A172 (cell line): ENCODE measurements around the gene ZC3H18. TPM values are rescaled to one million over a fixed set of nuclear protein-coding genes. Genes with fewer than 3 reads are reported as not detected.
"Not testable (repeated sequence)": the region's sequence is repeated elsewhere in the genome, so short reads cannot be mapped to it uniquely, and the experiment has no call there.

Experiments
- DNase-seq: peaks from one replicate; pipeline ENCODE4 v3.0.0-alpha.2; 2015; ENCODE audit warnings: low spot score
- total RNA-seq: library from RNA; depleted of rRNA; stranded (reverse); fragments of >200 nt; shearing (Covaris generic); gene quantifications from 2 replicates; pipeline ENCODE4 v1.2.3, GENCODE V29; 2014

The ZC3H18 gene
- total RNA-seq, 1 experiment from 2014 or later: 17.7 TPM

- no peak for DNase-seq
Observed at GRCh38 chr16:88654363-88655052, 84.3 kb downstream of the ZC3H18 start.

GRCh38 chr16:88655053-88655732, 85.0 kb downstream of the ZC3H18 start:
- no peak for DNase-seq

- DNase-seq: peak; percentile 82
Observed at GRCh38 chr16:88655733-88656281, 85.6 kb downstream of the ZC3H18 start.

DNA sequence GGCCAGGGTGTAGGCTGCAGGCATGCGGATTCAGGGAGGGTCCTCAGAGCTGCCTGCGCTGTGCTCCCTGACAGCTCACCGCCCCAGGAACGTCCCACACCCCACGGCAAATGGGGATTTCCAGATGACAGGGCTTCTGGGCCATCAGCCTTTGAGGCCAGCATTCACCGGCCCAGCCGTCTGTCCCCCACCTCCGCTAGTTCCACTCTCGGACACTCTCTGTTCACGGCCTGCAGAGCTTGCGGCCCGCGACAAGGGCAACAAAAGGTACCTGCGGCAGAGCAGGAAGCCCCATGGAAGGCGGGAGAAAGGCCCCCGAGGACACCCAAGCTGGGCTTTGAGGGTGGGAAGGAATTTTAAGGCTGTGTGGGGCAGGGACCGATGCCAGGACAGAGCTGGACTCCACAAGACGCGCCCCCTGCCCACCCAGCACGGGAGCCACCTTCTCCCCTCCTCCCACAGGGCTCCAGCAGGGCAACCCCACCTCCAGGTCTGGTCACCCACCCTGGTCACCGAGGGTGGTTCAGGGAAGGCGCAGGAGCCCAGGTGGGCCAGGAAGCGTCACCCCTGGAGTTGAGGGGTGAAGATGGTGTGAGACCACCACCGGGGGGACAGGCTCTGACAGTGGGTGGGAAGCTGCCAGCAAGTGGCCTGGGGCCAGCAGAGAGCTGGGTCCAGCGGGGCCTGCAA, 86.2 kb downstream of the ZC3H18 start:
- peak; percentile 75 for DNase-seq

- DNase-seq: no peak
Observed at GRCh38 chr16:88657371-88657770, 87.2 kb downstream of the ZC3H18 start.

DNA sequence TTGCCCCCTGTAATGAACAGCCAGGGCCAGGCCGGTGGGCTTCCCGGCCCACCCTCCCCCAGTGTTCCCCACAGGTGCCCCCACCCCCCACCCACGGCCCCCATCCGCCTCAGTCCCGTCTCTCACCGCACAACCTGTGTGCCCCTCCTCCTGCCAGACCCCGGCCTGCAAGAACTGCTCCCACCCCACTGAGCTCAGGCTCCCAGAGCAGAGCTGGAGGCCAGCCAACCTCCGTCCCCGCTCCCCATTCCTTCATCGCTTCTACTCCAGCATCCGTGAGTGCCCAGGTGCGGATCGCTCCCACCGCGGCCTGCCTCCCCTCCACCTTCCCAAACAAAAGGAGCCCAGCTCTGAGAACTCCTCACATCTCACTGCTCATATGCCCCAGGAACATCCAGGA, 88.5 kb downstream of the ZC3H18 start:
- DNase-seq: no peak

DNA sequence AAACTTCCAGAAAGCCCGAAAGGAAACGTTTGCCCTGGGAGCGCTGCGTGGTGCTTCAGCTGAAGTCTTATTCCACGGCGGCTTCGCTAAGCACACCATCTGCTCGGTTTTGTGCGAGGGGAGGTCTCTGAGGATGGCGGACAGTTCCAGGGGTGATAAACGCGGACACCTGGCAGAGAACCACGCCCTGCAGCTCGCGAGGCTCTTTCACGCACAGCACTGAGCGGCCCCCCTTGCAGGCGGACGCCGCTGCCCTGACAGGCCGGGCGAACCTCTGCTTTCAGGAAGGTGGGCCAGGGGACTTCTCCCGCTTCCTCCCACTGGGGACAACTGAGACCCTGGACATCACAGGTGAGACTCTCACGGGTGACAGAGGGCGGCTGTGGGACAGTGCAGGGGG, 89.0 kb downstream of the ZC3H18 start:
- DNase-seq: no peak

GRCh38 chr16:88661468-88661867, 91.3 kb downstream of the ZC3H18 start:
- no peak for DNase-seq

GRCh38 chr16:88662222-88662842, 92.1 kb downstream of the ZC3H18 start:
- no peak for DNase-seq

DNA sequence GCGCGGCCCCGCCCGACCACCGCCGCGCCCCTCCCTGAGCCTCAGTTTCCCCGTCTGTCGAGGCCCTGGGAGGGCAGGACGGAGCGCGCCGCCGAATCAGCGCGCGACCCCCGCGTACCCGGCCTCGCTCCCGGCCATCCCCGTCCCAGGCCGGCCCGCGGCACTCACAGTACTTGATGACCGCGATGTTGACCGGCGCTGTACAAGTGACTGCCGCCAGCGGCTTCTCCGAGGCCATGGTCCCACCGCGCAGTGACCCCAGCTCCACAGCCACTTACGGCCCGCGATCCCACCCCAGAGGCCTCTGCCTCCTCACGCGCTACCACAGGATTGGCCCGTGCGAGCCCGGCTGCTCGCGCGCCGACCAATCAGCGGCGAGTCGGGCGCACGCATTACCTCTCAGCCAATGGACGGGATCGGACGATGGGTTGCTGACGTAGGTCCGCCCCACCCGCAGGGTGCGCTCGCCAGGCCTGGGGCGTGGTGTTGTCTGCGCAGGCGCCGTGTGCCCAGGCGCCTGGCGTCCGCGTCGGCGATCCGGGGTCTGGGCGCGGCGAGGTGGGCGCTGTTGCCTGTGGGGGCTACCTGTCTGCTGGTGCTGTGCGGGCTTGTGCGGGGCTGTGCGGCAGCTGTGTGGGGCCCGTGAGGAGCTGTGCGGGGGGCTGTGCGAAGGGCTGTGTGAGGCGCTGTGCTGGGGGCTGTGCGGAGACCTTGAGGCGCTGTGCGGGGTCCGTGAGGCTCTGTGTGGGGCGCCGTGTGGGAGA, 92.8 kb downstream of the ZC3H18 start, which contains the start of gene MVD:
Gene MVD (minus strand): TSS at position 249 of the 764 bp plus-strand sequence. CDS start 11 bp downstream, at position 238.
- DNase-seq: peak; percentile 94

DNA sequence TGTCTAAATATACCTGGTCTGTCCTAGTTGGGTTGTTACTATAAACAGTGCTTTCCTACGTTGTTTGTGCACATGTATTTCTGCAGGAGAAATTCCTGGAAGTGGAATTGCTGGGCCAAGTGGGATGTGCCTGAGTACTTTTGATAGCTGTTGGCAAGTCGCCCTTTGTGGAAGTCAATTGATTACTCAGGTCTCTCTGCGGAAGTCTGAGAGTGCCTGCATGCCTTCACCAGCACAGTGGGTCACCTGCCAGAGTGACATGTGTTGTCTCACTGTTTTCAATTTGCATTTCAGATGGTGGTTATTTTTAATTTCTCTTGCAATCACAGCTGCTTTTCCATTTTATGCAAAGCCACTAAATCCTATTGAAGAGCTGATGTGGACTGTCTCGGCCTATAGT, 94.9 kb downstream of the ZC3H18 start:
- DNase-seq: no peak

GRCh38 chr16:88665570-88665969, 95.4 kb downstream of the ZC3H18 start:
- no peak for DNase-seq

- no peak for DNase-seq
Observed at GRCh38 chr16:88667461-88667860, 97.3 kb downstream of the ZC3H18 start.

DNA sequence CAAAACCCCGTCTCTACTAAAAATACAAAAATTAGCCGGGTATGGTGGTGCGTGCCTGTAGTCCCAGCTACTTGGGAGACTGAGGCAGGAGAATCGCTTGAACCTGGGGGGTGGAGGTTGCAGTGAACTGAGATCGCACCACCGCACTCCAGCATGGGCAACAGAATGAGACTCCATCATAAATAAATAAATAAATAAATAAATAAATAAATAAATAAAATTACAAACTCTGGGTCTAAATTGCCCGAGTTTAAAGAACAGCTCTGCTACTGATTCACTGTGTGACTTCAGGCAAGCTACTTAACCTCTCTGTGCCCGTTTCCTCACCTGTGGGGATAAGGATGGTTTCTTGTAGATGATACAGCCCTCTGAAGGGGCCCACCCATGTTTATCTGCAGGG, 99.3 kb downstream of the ZC3H18 start:
- not testable (repeated sequence) for DNase-seq

DNA sequence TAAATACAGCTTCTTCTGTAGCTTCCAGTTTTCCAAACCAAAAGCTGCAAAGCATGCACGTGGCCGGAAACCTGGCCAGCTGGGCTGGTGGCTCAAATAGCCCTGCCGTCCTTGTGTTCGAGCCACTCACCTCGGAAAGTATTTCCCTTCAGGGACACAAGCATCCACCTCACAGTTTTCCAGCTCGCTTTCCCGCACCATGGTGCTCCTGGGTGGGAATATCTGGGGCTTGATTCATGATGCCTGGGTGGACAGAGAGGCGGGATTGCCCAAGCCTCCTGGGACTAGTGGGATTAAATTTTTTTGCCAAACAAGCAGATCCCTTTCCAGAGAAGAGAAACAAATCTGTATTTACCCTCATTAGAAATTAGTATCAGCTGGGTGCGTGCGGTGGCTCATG, 99.8 kb downstream of the ZC3H18 start:
- DNase-seq: no peak

GRCh38 chr16:88671806-88672205, 101.6 kb downstream of the ZC3H18 start:
- no peak for DNase-seq

- no peak for DNase-seq
Observed at GRCh38 chr16:88672776-88673175, 102.6 kb downstream of the ZC3H18 start.

GRCh38 chr16:88673716-88674379, 103.6 kb downstream of the ZC3H18 start:
- DNase-seq: no peak

DNA sequence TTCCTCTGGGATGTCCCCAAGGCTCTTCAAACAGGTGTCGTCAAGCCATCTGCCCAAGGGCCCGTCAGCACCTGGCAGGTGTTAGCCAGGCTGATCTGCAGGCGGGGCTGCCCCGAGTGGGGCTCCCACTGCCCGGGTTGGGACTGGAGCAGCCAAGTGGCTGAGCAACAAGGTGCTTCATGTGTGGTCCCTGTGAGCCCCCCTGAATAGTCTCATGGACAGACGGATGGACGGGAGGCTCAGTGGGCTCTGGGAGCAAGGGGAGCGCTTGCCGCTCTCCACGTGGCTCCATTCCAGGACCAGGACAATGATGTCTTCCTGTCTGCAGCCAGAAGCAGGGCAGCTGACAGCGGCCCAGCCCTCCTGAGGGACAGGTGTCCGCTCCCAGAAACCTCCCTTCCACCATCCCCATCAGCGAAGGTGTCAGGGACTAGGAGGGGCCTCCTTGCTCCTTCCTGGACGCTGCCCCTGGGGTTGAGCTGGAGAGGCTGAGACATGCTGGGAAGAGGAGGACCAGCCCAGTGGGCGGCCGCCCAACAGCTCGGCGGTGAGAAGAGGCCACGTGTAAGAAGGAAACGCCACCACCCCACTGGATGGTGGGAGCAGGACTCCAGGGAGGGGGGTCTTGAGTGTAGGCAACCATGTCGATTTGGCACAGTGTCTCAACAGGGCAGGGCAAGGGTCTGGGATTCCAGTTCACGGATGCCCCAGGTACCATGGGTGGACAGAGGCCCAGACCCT, 106.5 kb downstream of the ZC3H18 start:
- DNase-seq: no peak

- no peak for DNase-seq
Observed at GRCh38 chr16:88677721-88678120, 107.5 kb downstream of the ZC3H18 start.
